DMS153 treated with DMSO at 0.1 percent for 48 hours (cell line): ENCODE data around the gene AMELX.

Experiments used
- DNase-seq: peaks from one replicate; lab custom pipeline; 2025; ENCODE audit not compliant: unreplicated experiment; lab: John Stamatoyannopoulos, UW

AMELX gene

GRCh38 chrX:11293113-11293512 lies at the start of gene AMELX:
Gene AMELX (plus strand): TSS chrX:11293413. CDS start chrX:11294789, 1,376 bp downstream.
- no peak for DNase-seq

GRCh38 chrX:11244636-11245035 lies 48.6 kb upstream of the AMELX start:
- DNase-seq: no peak

GRCh38 chrX:11254417-11255109 lies 38.6 kb upstream of the AMELX start:
- no peak for DNase-seq

- DNase-seq: no peak
Measured at GRCh38 chrX:11257290-11257689, 35.9 kb upstream of the AMELX start.

GRCh38 chrX:11257711-11258110 lies 35.5 kb upstream of the AMELX start:
- DNase-seq: no peak

GRCh38 chrX:11259437-11259836 lies 33.8 kb upstream of the AMELX start:
- DNase-seq: no peak

- no peak for DNase-seq
Measured at GRCh38 chrX:11261260-11261659, 32.0 kb upstream of the AMELX start.

- DNase-seq: no peak
Measured at GRCh38 chrX:11264925-11265324, 28.3 kb upstream of the AMELX start.

GRCh38 chrX:11265352-11265751 lies 27.9 kb upstream of the AMELX start:
- DNase-seq: no peak

GRCh38 chrX:11266573-11267003 lies 26.6 kb upstream of the AMELX start:
- no peak for DNase-seq

GRCh38 chrX:11267425-11267824 lies 25.8 kb upstream of the AMELX start:
- no peak for DNase-seq

- no peak for DNase-seq
Measured at GRCh38 chrX:11269006-11269405, 24.2 kb upstream of the AMELX start.

GRCh38 chrX:11269996-11270395 lies 23.2 kb upstream of the AMELX start:
- no peak for DNase-seq

- no peak for DNase-seq
Measured at GRCh38 chrX:11272290-11272689, 20.9 kb upstream of the AMELX start.

GRCh38 chrX:11272863-11273262 lies 20.4 kb upstream of the AMELX start:
- no peak for DNase-seq

- no peak for DNase-seq
Measured at GRCh38 chrX:11273544-11273943, 19.7 kb upstream of the AMELX start.

GRCh38 chrX:11282043-11282442 lies 11.2 kb upstream of the AMELX start:
- no peak for DNase-seq

- DNase-seq: no peak
Measured at GRCh38 chrX:11285651-11286050, 7.6 kb upstream of the AMELX start.

- DNase-seq: no peak
Measured at GRCh38 chrX:11287505-11287904, 5.7 kb upstream of the AMELX start.

- no peak for DNase-seq
Measured at GRCh38 chrX:11290416-11291102, 2.7 kb upstream of the AMELX start.

- peak; percentile 16 for DNase-seq
Measured at GRCh38 chrX:11296051-11296450, 2.8 kb downstream of the AMELX start.

- no peak for DNase-seq
Measured at GRCh38 chrX:11298600-11298999, 5.4 kb downstream of the AMELX start.

GRCh38 chrX:11304829-11305228 lies 11.6 kb downstream of the AMELX start:
- DNase-seq: no peak
